Esophagus (tissue), 2 donors: Measurements from ENCODE around the gene NRGN. TPM values are rescaled to one million over a fixed set of nuclear protein-coding genes. Genes with fewer than 3 reads are reported as not detected.
A peak's percentile ranks its signal among the peaks of the same experiment; 100 is the strongest.

ENCODE experiments used
- H3K27ac ChIP-seq, 2 donors: one replicate each; pipeline ENCODE4 v1.5.1; 2013; ENCODE audit warnings: low read depth in 2 of 2, mild to moderate bottlenecking in 2 of 2, inconsistent platforms in 1 of 2, low read length in 1 of 2, moderate library complexity in 1 of 2
- H3K27me3 ChIP-seq, 2 donors: one replicate each; pipeline ENCODE4 v1.6.1; 2013; ENCODE audit warnings: low read length in 2 of 2, control low read depth in 1 of 2, mild to moderate bottlenecking in 1 of 2; ENCODE audit not compliant: insufficient read depth in 2 of 2, control insufficient read depth in 1 of 2
- H3K36me3 ChIP-seq, 2 donors: one replicate each; pipeline ENCODE4 v1.6.1; 2013; ENCODE audit warnings: low read length in 1 of 2; ENCODE audit not compliant: control insufficient read depth in 2 of 2, insufficient read depth in 2 of 2
- H3K4me1 ChIP-seq, 2 donors: one replicate each; pipeline ENCODE4 v1.6.1; 2013; ENCODE audit warnings: low read length in 1 of 2; ENCODE audit not compliant: control insufficient read depth in 2 of 2, insufficient read depth in 2 of 2
- H3K4me3 ChIP-seq, 2 donors: one replicate each; pipeline ENCODE4 v1.5.1; 2013; ENCODE audit warnings: low read length in 2 of 2, mild to moderate bottlenecking in 2 of 2, low read depth in 1 of 2, moderate library complexity in 1 of 2
- H3K9me3 ChIP-seq, 2 donors: one replicate each; pipeline ENCODE4 v1.6.1; 2013; ENCODE audit warnings: mild to moderate bottlenecking in 2 of 2, low read depth in 1 of 2, low read length in 1 of 2, moderate library complexity in 1 of 2; ENCODE audit not compliant: control insufficient read depth in 2 of 2, insufficient read depth in 1 of 2
- WGBS, 2 donors: extraction: QIAGEN DNeasy Blood & Tissue Kit; methylation state at CpG; one replicate each; pipeline ENCODE4 v1.1.7; 2013; 5-methylcytosine and 5-hydroxymethylcytosine counted together
- polyA plus RNA-seq, 2 donors: library from polyadenylated mRNA; stranded (reverse); fragments of 200-250 nt; gene quantifications; one replicate each; pipeline ENCODE4 v1.2.3, GENCODE V29; 2013
- donor health status: healthy with polysubstance abuse.
- donor health status: Bipolar disorder and iron deficiency.

NRGN gene
- 1 to 10 TPM; 1.6 to 3.1 TPM for polyA plus RNA-seq

DNA sequence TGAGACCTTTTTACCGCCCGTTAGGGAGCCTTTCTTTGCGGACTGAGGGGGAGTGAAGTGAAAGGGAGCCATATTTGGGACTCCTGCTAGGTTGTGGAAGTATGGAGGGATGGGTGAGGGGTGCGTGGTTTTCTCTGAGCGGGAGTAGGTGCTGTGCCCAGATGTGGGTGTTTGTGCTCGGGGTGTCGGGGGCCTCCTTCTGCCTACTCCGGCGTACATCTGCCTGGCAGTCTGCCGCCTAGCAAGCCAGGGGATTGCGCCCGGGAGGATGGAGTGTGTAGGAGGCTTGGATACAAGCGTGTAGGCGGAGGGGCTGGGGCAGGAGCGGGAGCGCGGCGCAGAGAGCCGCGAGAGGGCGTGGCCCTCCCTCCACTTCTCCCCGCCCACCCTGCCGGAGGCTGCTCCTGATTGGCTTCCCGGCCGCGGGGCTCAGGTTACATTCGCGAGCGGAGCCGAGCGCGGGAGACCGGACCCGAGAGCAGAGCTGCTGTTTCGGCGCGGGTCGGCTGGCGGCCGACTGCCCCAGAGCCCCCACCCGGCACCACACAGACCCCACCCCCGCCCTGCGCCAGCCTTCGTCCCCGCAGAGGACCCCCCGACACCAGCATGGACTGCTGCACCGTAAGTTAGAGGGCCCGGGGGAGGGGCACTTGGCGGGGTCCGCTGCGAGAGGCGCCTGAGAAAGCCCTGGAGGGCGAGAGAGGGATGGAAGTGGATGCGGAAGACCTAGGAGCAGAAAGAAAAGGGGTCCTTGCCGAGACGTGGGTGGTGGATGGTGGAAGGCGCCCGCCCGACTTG is at the start of gene NRGN:
TSS of gene NRGN (plus strand) at position 464 of the 798 bp plus-strand sequence. CDS start at position 607, 143 bp downstream.
- Histone ChIP-seq H3K27ac (no peak within 1 kb of the TSS), H3K4me1 (peaks cover 0 to 5% of the 10 kb centered on the region in 2 donors), H3K36me3 (no peaks in the 10 kb centered on the region), H3K9me3 (no peaks in the 10 kb centered on the region), H3K27me3 (peaks cover 0 to 3% of the 10 kb centered on the region in 2 donors), H3K4me3 (peak within 1 kb of the TSS; percentile 35 to 54)
- WGBS, 2 donors = 2% methylated on average over 53 to 59 of the region's 59 CpGs

DNA sequence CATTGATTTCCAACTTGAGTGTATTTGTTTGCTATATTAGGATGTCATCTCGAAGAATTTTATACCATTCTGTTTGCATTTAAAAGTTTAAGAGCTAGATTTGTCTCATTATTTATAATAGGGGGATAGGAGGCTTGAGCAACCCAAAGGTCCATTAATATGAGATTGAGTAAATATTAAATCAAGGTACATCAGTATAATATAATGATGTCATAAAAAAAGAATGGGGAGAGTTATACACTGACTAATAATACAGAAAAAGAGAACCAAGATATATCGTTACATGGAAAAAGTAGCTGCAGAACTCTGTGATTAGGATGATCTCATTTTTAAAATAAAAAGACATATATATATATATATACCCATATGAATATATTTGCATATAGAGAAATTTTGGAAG is 46.6 kb upstream of the NRGN start:
- 92 to 96% methylated on average over 2 of the region's 2 CpGs for WGBS, 2 donors
- Histone ChIP-seq H3K27ac (no peak overlapping the region), H3K27me3 (no peaks in the 10 kb centered on the region), H3K36me3 (no peaks in the 10 kb centered on the region), H3K4me1 (no peaks in the 10 kb centered on the region), H3K9me3 (no peaks in the 10 kb centered on the region), H3K4me3 (no peak overlapping the region)

DNA sequence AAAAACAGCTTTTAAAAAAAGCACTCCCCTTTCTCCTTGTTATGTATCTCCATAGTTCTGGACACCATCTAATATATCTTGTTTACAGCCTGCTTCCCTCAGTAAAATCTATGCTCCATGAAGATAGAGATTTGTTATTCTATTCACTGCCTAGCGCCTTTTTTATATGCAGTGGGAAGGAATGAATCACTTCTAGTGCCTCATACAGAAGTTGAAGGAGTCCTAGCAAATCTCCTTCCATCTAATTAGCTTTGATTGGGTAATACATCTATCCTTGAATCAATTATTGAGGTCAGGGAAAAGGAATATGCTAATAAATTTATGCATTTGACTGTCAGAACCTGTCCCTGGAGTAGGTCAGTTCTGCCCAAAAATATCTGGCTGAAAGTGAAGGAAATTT is 40.2 kb upstream of the NRGN start:
- H3K9me3 ChIP-seq = no peaks in the 10 kb centered on the region
- no peak overlapping the region for H3K27ac ChIP-seq
- 74 to 85% methylated on average over 1 of the region's 1 CpG for WGBS, 2 donors
- H3K4me1 ChIP-seq = no peaks in the 10 kb centered on the region
- H3K36me3 ChIP-seq = no peaks in the 10 kb centered on the region
- no peaks in the 10 kb centered on the region for H3K27me3 ChIP-seq
- H3K4me3 ChIP-seq = no peak overlapping the region

DNA sequence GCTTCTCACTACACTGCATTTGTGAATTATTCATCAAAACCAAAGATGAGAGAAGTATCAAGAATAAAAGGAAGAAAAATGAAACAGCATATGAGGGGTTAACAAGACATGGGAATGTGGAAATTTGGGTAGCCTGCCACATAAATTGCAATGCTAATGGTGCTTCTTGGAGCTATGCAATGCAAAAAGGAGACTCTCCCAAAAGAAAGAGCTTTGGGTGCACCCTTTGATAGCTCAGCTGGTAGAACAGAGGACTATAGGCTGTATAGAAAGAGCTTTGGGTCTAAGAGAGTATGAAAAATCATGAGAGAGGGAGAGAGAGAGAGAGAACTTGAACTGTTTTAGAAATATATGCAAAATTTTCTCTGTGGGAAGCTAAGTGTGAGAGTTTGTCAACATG is 39.7 kb upstream of the NRGN start:
- H3K9me3 ChIP-seq = no peaks in the 10 kb centered on the region
- no peaks in the 10 kb centered on the region for H3K27me3 ChIP-seq
- no peak overlapping the region for H3K27ac ChIP-seq
- no peaks in the 10 kb centered on the region for H3K36me3 ChIP-seq
- no peaks in the 10 kb centered on the region for H3K4me1 ChIP-seq
- H3K4me3 ChIP-seq = no peak overlapping the region

DNA sequence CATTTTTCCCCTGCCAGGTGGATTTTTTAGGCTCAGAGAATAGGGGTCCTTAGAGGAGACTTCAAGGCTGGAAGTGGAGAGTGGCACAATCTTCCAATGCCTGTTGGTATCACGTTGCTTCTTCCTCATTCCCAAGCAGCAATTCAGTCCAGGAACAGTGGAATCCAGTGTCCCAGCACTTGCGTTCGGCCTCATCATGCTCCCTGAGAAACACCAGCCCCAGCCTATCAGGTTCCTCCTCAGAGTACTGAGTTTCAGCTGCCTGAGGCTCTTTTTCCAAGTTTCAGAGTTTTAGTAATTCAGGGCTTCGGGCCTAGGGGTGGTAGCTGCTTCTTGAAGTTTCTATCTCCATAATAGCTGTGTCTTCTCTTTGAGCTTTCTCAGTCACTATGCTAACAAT is 31.9 kb upstream of the NRGN start:
- peaks cover 2% of the 10 kb centered on the region in 2 donors for H3K9me3 ChIP-seq
- H3K4me1 ChIP-seq = no peaks in the 10 kb centered on the region
- 81% methylated on average over 4 of the region's 4 CpGs for WGBS, 2 donors
- H3K4me3 ChIP-seq = no peak overlapping the region
- H3K27me3 ChIP-seq = no peaks in the 10 kb centered on the region
- no peak overlapping the region for H3K27ac ChIP-seq
- no peaks in the 10 kb centered on the region for H3K36me3 ChIP-seq

DNA sequence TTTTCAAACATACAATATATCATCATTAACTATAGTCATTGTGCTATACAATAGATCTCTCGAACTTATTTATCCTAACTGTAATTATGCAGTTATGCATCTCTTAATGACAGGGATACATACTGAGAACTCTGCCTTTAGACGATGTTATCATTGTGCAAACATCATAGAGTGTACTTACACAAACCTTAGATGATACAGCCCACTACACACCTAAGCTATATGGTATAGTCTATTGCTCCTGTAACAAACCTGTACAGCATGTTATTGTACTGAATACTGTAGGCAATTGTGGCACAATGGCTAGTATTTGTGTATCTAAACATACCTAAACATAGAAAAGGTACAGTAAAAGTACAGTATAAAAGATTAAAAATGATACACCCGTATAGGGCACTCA is 27.4 kb upstream of the NRGN start:
- no peaks in the 10 kb centered on the region for H3K27me3 ChIP-seq
- H3K4me3 ChIP-seq = no peak overlapping the region
- no peaks in the 10 kb centered on the region for H3K4me1 ChIP-seq
- peaks cover 2% of the 10 kb centered on the region in 2 donors for H3K9me3 ChIP-seq
- 63 to 67% methylated on average over 3 of the region's 3 CpGs for WGBS, 2 donors
- H3K27ac ChIP-seq = no peak overlapping the region
- H3K36me3 ChIP-seq = no peaks in the 10 kb centered on the region

DNA sequence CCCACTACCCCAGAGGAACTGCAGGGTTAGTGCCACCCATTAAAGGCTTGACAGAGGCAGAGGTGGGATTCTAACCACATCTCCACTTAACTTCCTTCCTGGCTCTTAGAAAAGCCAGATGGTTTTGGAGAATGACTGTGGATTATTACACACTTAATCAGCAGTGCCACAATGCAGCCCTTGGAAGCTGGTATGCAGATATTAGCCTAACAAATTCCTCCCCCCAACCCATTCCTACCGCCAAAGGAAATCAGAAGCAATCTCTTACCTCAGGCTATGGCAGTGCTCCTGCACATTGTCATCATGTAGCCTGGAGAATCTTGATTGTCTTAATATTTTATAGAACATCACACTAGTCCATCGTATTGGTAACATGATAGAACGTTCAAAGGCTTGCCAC is 23.2 kb upstream of the NRGN start:
- Histone ChIP-seq H3K27ac (no peak overlapping the region), H3K4me1 (peaks cover 2 to 6% of the 10 kb centered on the region in 2 donors), H3K4me3 (no peak overlapping the region), H3K9me3 (no peaks in the 10 kb centered on the region), H3K36me3 (no peaks in the 10 kb centered on the region), H3K27me3 (no peaks in the 10 kb centered on the region)
- 66 to 70% methylated on average over 3 of the region's 3 CpGs for WGBS, 2 donors

DNA sequence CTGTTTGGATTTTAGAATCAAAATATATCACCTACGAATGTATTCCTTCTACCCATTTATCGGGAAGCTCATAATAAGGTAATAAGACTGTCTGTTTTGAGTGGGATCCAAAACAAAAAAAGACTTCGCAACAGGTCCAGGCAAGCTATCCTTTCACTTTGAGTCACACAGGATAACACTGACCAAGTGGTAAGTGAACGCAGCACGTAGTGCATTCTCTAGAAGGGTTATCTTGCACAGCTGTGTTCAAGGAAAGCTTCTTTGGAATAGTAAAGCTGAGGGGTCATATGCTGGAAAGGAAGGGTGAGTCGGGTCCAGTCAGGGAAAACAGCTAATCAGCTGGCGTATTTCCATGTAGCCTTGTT is 22.3 kb upstream of the NRGN start:
- 21 to 30% methylated on average over 7 of the region's 7 CpGs for WGBS, 2 donors
- no peaks in the 10 kb centered on the region for H3K36me3 ChIP-seq
- peaks cover 2 to 6% of the 10 kb centered on the region in 2 donors for H3K4me1 ChIP-seq
- no peaks in the 10 kb centered on the region for H3K9me3 ChIP-seq
- peaks cover 0 to 4% of the 10 kb centered on the region in 2 donors for H3K27me3 ChIP-seq
- peak overlapping the region in 1 of 2 donors; percentile 37 for H3K4me3 ChIP-seq
- no peak overlapping the region for H3K27ac ChIP-seq

DNA sequence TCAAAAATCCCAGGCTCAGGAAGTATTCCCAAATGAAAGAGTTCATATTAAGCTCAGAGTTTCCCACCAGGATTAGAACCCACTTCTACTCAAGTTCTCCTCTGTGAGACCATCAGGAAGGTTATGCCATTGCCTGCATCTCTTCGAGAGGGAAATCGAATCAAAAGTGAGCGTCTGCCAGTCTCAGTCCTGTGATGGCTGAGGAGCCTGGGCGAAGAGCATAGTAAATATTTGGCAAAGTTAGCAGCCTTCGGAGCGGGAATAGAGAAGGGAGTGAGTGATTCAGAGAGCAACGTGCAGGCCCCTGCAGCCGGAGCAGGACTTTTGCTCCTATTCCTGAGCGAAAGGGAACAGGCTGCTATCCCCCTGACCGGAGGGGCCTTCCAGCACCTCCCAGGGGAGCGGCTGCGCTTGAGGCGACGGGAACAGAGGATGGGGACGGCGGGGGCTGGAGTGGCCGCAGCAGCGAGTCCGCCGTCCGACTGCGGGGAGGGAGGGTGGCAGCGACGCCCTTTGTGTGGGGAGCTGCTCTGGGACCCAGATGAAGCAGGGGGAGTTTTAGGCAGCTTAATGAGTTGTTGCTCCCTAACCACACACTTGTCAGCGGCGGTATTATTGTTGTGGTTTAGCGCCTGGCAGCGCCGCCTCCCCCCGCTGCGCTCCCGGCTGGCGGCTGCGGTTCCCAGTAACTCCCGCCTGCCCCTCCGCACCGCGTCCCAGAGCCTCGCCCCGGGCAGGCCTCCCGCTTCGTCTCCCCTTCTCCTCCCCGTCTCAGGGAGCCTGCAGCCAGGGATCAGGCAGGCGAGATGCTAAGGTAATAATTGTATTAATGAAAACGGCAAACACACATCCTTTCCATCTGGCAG is 21.7 kb upstream of the NRGN start:
- H3K27ac ChIP-seq = no peak overlapping the region
- H3K4me3 ChIP-seq = peak overlapping the region; percentile 22 to 37

More for the DNA sequence above, 21.7 kb upstream of the NRGN start:
- peaks cover 0 to 4% of the 10 kb centered on the region in 2 donors for H3K27me3 ChIP-seq
- H3K9me3 ChIP-seq = no peaks in the 10 kb centered on the region
- WGBS, 2 donors = 0 to 1% methylated on average over 44 to 45 of the region's 45 CpGs
- H3K4me1 ChIP-seq = peaks cover 2 to 6% of the 10 kb centered on the region in 2 donors
- H3K36me3 ChIP-seq = no peaks in the 10 kb centered on the region
